Ishikawa (cell line): ENCODE results near the gene CCDC57.

Source experiments
- CEBPB ChIP-seq: IDR thresholded peaks from 2 replicates; pipeline ENCODE4 v1.6.1; 2012
- CREB1 ChIP-seq: IDR thresholded peaks from 2 replicates; pipeline ENCODE4 v1.6.1; 2012; ENCODE audit warnings: low read depth
- EGR1 ChIP-seq: IDR thresholded peaks from 2 replicates; pipeline ENCODE4 v1.6.1; 2012
- EP300 ChIP-seq: IDR thresholded peaks from 2 replicates; pipeline ENCODE4 v1.6.1; 2012; ENCODE audit warnings: borderline replicate concordance
- FOXM1 ChIP-seq: IDR thresholded peaks from 2 replicates; pipeline ENCODE4 v1.6.1; 2012; ENCODE audit warnings: low read depth, borderline replicate concordance
- REST ChIP-seq: IDR thresholded peaks from 2 replicates; pipeline ENCODE4 v1.6.1; 2012; ENCODE audit warnings: low read depth, mild to moderate bottlenecking
- TAF1 ChIP-seq: IDR thresholded peaks from 2 replicates; pipeline ENCODE4 v1.6.1; 2012; ENCODE audit warnings: low read depth, mild to moderate bottlenecking
- TEAD4 ChIP-seq: IDR thresholded peaks from 2 replicates; pipeline ENCODE4 v1.6.1; 2012
- USF1 ChIP-seq: IDR thresholded peaks from 2 replicates; pipeline ENCODE4 v1.6.1; 2012
- YY1 ChIP-seq: IDR thresholded peaks from 2 replicates; pipeline ENCODE4 v1.6.1; 2012; ENCODE audit warnings: low read depth

- TF ChIP-seq TAF1: no peak
- no peak for TF ChIP-seq EP300
- TF ChIP-seq FOXM1: no peak
- no peak for TF ChIP-seq EGR1
- TF ChIP-seq YY1: no peak
- TF ChIP-seq CREB1: no peak
- no peak for TF ChIP-seq TEAD4
- TF ChIP-seq USF1: no peak
- TF ChIP-seq CEBPB: no peak
- no peak for TF ChIP-seq REST
Observed at GRCh38 chr17:82112914-82113311, 99.7 kb downstream of the CCDC57 start.
